Suprapubic skin (tissue), 4 donors: ENCODE measurements around the gene TP73. TPM values are rescaled to one million over a fixed set of nuclear protein-coding genes. Genes with fewer than 3 reads are reported as not detected.
"Not testable (repeated sequence)": the region's sequence is repeated elsewhere in the genome, so short reads cannot be mapped to it uniquely, and the experiment has no call there.

Source experiments
- DNase-seq, 2 donors: peaks; one replicate each; pipeline ENCODE4 v3.0.0-alpha.2; 2019; ENCODE audit warnings: low spot score in 2 of 2
- H3K27ac ChIP-seq: fragments of 200-600 bp; sonication (generic); one replicate; pipeline ENCODE4 v1.5.1; 2019
- H3K27me3 ChIP-seq: fragments of 200-600 bp; sonication (generic); one replicate; pipeline ENCODE4 v1.5.1; 2019
- H3K36me3 ChIP-seq: fragments of 200-600 bp; sonication (generic); one replicate; pipeline ENCODE4 v1.5.1; 2019
- H3K4me1 ChIP-seq: fragments of 200-600 bp; sonication (generic); one replicate; pipeline ENCODE4 v1.5.1; 2019
- H3K4me3 ChIP-seq: fragments of 200-600 bp; sonication (generic); one replicate; pipeline ENCODE4 v1.5.1; 2019; ENCODE audit warnings: mild to moderate bottlenecking
- H3K9me3 ChIP-seq: fragments of 200-600 bp; sonication (generic); one replicate; pipeline ENCODE4 v1.5.1; 2019
- EP300 ChIP-seq: sonication (generic); formaldehyde crosslinking; IDR thresholded peaks from one replicate; pipeline ENCODE4 v1.6.1; 2017; ENCODE audit warnings: antibody characterized with exemption
- POLR2A ChIP-seq, 2 donors: fragments of 450-650 bp; IDR thresholded peaks; one replicate each; pipeline ENCODE4 v1.6.1; 2017; ENCODE audit warnings: antibody characterized with exemption in 2 of 2, mild to moderate bottlenecking in 2 of 2, moderate library complexity in 2 of 2
- POLR2AphosphoS5 ChIP-seq, 3 donors: sonication (generic); formaldehyde crosslinking; IDR thresholded peaks; one replicate each; pipeline ENCODE4 v1.6.1; 2017; ENCODE audit warnings: antibody characterized with exemption in 3 of 3
- WGBS: methylation state at CpG from one replicate; pipeline ENCODE4 v1.1.5; 2018; 5-methylcytosine and 5-hydroxymethylcytosine counted together
- total RNA-seq, 4 donors: library from RNA; depleted of rRNA; stranded (reverse); fragments of >200 nt; gene quantifications; one replicate each; pipeline ENCODE4 v1.1.0, GENCODE V29; 2016
- TF ChIP-seq, protein P1 (sequence below), 2 donors: fragments of 200-600 bp in 1 of 2; fragments of 450-650 bp in 1 of 2; sonication (generic) in 1 of 2; IDR thresholded peaks; one replicate each; pipeline ENCODE4 v1.5.1; 2016 to 2019; ENCODE audit warnings: antibody characterized with exemption in 2 of 2, mild to moderate bottlenecking in 1 of 2, moderate library complexity in 1 of 2

Gene TP73
- total RNA-seq, 4 donors from 2014 or later, result 8.8 to 24.7 (median 16.9) TPM

- no peaks in the 10 kb centered on the region for H3K36me3 ChIP-seq
- H3K4me1 ChIP-seq, result peaks cover 11% of the 10 kb centered on the region
- H3K4me3 ChIP-seq, result no peak overlapping the region
- DNase-seq, result no peak
- no peaks in the 10 kb centered on the region for H3K9me3 ChIP-seq
- TF ChIP-seq, protein P1, sequence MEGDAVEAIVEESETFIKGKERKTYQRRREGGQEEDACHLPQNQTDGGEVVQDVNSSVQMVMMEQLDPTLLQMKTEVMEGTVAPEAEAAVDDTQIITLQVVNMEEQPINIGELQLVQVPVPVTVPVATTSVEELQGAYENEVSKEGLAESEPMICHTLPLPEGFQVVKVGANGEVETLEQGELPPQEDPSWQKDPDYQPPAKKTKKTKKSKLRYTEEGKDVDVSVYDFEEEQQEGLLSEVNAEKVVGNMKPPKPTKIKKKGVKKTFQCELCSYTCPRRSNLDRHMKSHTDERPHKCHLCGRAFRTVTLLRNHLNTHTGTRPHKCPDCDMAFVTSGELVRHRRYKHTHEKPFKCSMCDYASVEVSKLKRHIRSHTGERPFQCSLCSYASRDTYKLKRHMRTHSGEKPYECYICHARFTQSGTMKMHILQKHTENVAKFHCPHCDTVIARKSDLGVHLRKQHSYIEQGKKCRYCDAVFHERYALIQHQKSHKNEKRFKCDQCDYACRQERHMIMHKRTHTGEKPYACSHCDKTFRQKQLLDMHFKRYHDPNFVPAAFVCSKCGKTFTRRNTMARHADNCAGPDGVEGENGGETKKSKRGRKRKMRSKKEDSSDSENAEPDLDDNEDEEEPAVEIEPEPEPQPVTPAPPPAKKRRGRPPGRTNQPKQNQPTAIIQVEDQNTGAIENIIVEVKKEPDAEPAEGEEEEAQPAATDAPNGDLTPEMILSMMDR (IDR thresholded peaks at IDR 0.05), result no peak
- TF ChIP-seq POLR2AphosphoS5 (IDR thresholded peaks at IDR 0.05), result no peak
- TF ChIP-seq POLR2A (IDR thresholded peaks at IDR 0.05), result no peak
- no peak for TF ChIP-seq EP300
- peaks cover 30% of the 10 kb centered on the region for H3K27me3 ChIP-seq
- no peak overlapping the region for H3K27ac ChIP-seq
- WGBS, result 20% methylated on average over 1 of the region's 3 CpGs
These were observed 70.5 kb downstream of the TP73 start for GRCh38 chr1:3722846-3723245.

- not testable (repeated sequence) for H3K36me3 ChIP-seq, H3K9me3 ChIP-seq, H3K4me1 ChIP-seq, H3K4me3 ChIP-seq, H3K27ac ChIP-seq, DNase-seq
- WGBS, result 37% methylated on average over 18 of the region's 18 CpGs
- TF ChIP-seq, protein P1 (IDR thresholded peaks at IDR 0.05), result peak; percentile 62 to 93
- H3K27me3 ChIP-seq, result peaks cover 30% of the 10 kb centered on the region
These were observed 72.2 kb downstream of the TP73 start for GRCh38 chr1:3724416-3725030.

DNA sequence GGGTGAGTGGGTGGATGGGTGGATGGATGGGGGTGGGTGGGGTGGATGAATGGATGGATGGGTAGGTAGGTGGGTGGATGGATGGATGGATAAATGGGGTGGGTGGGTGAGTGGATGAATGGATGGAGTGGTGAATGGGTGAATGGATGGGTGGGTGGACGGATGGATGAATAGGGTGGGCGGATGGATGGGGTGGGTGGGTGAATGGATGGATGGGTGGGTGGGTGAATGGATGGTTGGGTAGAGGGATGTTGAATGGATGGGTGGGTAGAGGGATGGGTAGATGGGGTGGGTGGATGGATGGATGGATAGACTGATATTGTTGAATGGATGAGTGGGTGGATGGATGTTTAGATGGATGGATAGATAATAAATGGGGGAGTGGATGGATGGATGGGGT lies 73.0 kb downstream of the TP73 start:
- H3K4me3 ChIP-seq, result no peak overlapping the region
- H3K27ac ChIP-seq, result no peak overlapping the region
- WGBS, result 90% methylated on average over 2 of the region's 2 CpGs
- peaks cover 32% of the 10 kb centered on the region for H3K27me3 ChIP-seq
- TF ChIP-seq POLR2A (IDR thresholded peaks at IDR 0.05), result no peak
- TF ChIP-seq EP300, result no peak
- TF ChIP-seq, protein P1 (IDR thresholded peaks at IDR 0.05), result no peak
- TF ChIP-seq POLR2AphosphoS5 (IDR thresholded peaks at IDR 0.05), result no peak
- no peaks in the 10 kb centered on the region for H3K4me1 ChIP-seq
- H3K36me3 ChIP-seq, result peaks cover 2% of the 10 kb centered on the region
- no peak for DNase-seq
- H3K9me3 ChIP-seq, result no peaks in the 10 kb centered on the region

DNA sequence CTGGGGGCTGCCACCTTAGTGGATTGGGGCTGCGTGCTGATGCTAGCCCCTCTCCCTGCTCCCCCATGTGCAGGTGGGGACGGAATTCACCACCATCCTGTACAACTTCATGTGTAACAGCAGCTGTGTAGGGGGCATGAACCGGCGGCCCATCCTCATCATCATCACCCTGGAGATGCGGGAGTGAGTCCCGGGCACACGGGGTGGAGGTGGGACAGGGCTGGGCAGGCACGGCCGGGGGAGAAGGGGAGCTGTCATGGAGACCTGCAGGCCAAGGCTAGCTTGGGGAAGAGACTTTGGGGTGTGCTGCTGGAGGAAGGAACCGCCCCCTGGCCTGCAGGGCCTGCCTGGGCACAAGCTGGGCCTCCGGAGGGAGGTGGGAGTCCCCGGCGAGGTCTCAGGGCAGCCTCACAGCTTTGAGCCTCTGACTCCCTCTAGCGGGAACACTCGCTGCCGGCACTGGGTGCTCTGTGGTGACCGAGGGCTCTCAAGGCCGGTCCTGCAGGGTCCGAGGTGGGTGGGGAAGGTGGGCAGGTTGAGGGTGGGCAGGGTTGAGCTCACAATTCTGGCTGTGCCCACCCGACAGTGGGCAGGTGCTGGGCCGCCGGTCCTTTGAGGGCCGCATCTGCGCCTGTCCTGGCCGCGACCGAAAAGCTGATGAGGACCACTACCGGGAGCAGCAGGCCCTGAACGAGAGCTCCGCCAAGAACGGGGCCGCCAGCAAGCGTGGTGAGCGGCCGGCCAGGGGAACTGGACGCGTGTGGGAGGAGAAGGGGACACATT lies 74.9 kb downstream of the TP73 start:
- peaks cover 2% of the 10 kb centered on the region for H3K36me3 ChIP-seq
- H3K27ac ChIP-seq, result no peak overlapping the region
- H3K4me3 ChIP-seq, result no peak overlapping the region
- no peak for DNase-seq
- H3K9me3 ChIP-seq, result no peaks in the 10 kb centered on the region
- H3K27me3 ChIP-seq, result peaks cover 32% of the 10 kb centered on the region
- H3K4me1 ChIP-seq, result peaks cover 9% of the 10 kb centered on the region
- WGBS, result 79% methylated on average over 13 of the region's 37 CpGs
- TF ChIP-seq POLR2AphosphoS5 (IDR thresholded peaks at IDR 0.05) (no peak), POLR2A (IDR thresholded peaks at IDR 0.05) (no peak), EP300 (no peak)
- TF ChIP-seq, protein P1 (IDR thresholded peaks at IDR 0.05), result no peak
